ENCODE results near the gene CCDC70.

- TF ChIP-seq CTCF (IDR thresholded peaks at IDR 0.05), result no peak
- TF ChIP-seq POLR2A (IDR thresholded peaks at IDR 0.05), result no peak
These were observed 16.0 kb upstream of the CCDC70 start for GRCh38 chr13:51845574-51846318.
